Heart left ventricle (tissue), 16 donors: ENCODE data around the gene CENPP. TPM values are rescaled to one million over a fixed set of nuclear protein-coding genes. Genes with fewer than 3 reads are reported as not detected.

Source experiments
- ATAC-seq, 4 donors: fragments of 200-7000 bp; cut with Tn5 transposase; one replicate each; pipeline ENCODE4 v1.9.1; 2020 to 2022; ENCODE audit warnings: moderate library complexity in 4 of 4, mild to moderate bottlenecking in 3 of 4, moderate number of reproducible peaks in 1 of 4
- DNase-seq, 5 donors: peaks; one replicate each; pipeline ENCODE4 v3.0.0-alpha.2; 2020
- H3K27ac ChIP-seq, 12 donors: fragments of 200-600 bp; sonication (generic) in 4 of 12; one replicate each; pipeline versions ENCODE4 v1.5.0 to v1.8.0; 2016 to 2022; ENCODE audit warnings: mild to moderate bottlenecking in 2 of 12
- H3K27me3 ChIP-seq, 9 donors: fragments of 200-600 bp; sonication (generic) in 2 of 9; one replicate each; pipeline versions ENCODE4 v1.5.1 to v1.8.0; 2016 to 2022; ENCODE audit warnings: mild to moderate bottlenecking in 3 of 9
- H3K36me3 ChIP-seq, 9 donors: fragments of 200-600 bp; sonication (generic) in 2 of 9; one replicate each; pipeline versions ENCODE4 v1.5.0 to v1.8.0; 2018 to 2022; ENCODE audit warnings: mild to moderate bottlenecking in 2 of 9
- H3K4me1 ChIP-seq, 12 donors: fragments of 200-600 bp; sonication (generic) in 4 of 12; one replicate each; pipeline versions ENCODE4 v1.5.0 to v1.8.0; 2016 to 2022; ENCODE audit warnings: mild to moderate bottlenecking in 3 of 12
- H3K4me3 ChIP-seq, 12 donors: fragments of 200-600 bp; sonication (generic) in 4 of 12; one replicate each; pipeline versions ENCODE4 v1.5.0 to v1.8.0; 2017 to 2022; ENCODE audit warnings: mild to moderate bottlenecking in 9 of 12, moderate library complexity in 4 of 12
- H3K9me3 ChIP-seq, 12 donors: fragments of 200-600 bp; sonication (generic) in 4 of 12; one replicate each; pipeline versions ENCODE4 v1.5.0 to v1.8.0; 2016 to 2022; ENCODE audit warnings: mild to moderate bottlenecking in 1 of 12
- CTCF ChIP-seq, 12 donors: fragments of 200-600 bp; sonication (generic) in 4 of 12; IDR thresholded peaks; one replicate each; pipeline versions ENCODE4 v1.5.0 to v1.8.0; 2018 to 2022; ENCODE audit warnings: antibody characterized with exemption in 12 of 12, mild to moderate bottlenecking in 5 of 12
- POLR2A ChIP-seq, 2 donors: fragments of 450-650 bp; IDR thresholded peaks; one replicate each; pipeline ENCODE4 v1.6.1; 2017; ENCODE audit warnings: antibody characterized with exemption in 2 of 2, mild to moderate bottlenecking in 2 of 2, moderate library complexity in 2 of 2
- WGBS, 4 donors: extraction: QIAGEN DNeasy Blood & Tissue Kit in 2 of 4; methylation state at CpG; one replicate each; pipeline versions ENCODE4 v1.1.5 to v1.1.7; 2013 to 2018; 5-methylcytosine and 5-hydroxymethylcytosine counted together
- intact Hi-C, 10 donors: fragments of 100-400 bp; cut with DNase I; formaldehyde crosslinking; loops; one replicate each; pipeline versions ENCODE4 v1.11.1 to v1.14.2; 2022
- polyA plus RNA-seq, 2 donors: library from polyadenylated mRNA; stranded (reverse); fragments of 200-250 nt; gene quantifications; one replicate each; pipeline ENCODE4 v1.2.3, GENCODE V29; 2013
- total RNA-seq, 9 donors: library from RNA; depleted of rRNA in 2 of 9; stranded (reverse); fragments of >200 nt in 2 of 9; fragmentation: NEBNext Ultra II Directional in 3 of 9; extraction: Animal tissue kit (Norgen Biotek cat#: 25700) in 3 of 9; gene quantifications; one replicate each; pipeline versions ENCODE4 v1.1.0 to v1.2.4, GENCODE V29; 2016 to 2023
- donor health status: ischemic (EF 13 %, LVEDD 7.1; RV severe dilation, severe dysfunction).
- donor health status: healthy with polysubstance abuse.
- donor health status: DM: no; HTN: yes; CAD: no.
- donor health status: DM: no; HTN: no; CAD: no.
- donor health status: ischemic (EF 25% LVEDD 6.9; RV normal size, moderate dysfunction).
- donor health status: ischemic (EF 25% LVEDD 5.7; RV mildly dilated, moderate dysfunction).
- donor health status: healthy.
- donor health status: DM: yes; HTN: yes; CAD: no.
- donor health status: ischemic (EF 35%, LVEDD 5.7; RV mildly dilated, moderate dysfunction).
- donor health status: nonischemic (EF 11% LVEDD 7.7; RV severe dilation, severe dysfunction).
- donor health status: DM: yes; HTN: yes; CAD: no.
- donor health status: PGD.
- donor health status: ischemic (EF 29% LVEDD 5.4; RV normal size, mild dysfunction).
- donor health status: nonischemic (EF 23%, LVEDD 6.1; RV moderate dilation, normal function).

CENPP gene
- total and polyA plus RNA-seq, 11 donors = 1.1 to 5.8 (median 2.4) TPM

- H3K4me3 ChIP-seq = no peak overlapping the region
- DNase-seq = no peak
- peaks cover 0 to 30% (median 13%) of the 10 kb centered on the region in 12 donors for H3K4me1 ChIP-seq
- peaks cover 0 to 32% (median 18%) of the 10 kb centered on the region in 9 donors for H3K36me3 ChIP-seq
- H3K27me3 ChIP-seq = no peaks in the 10 kb centered on the region
- no peak for TF ChIP-seq POLR2A (IDR thresholded peaks at IDR 0.05)
- TF ChIP-seq CTCF (IDR thresholded peaks at IDR 0.05) = no peak
- ATAC-seq = no peak
- 89 to 92% (median 90%) methylated on average over 4 to 5 of the region's 5 CpGs for WGBS, 4 donors
- intact Hi-C loops = loop anchor here in 2 of 10 donors (10.0 kb wide), 2 partner anchors 54 to 336 kb away; partner anchors contain the start of genes CENPP (in 1 of the 2) and NOL8 (in 1 of the 2)
- no peaks in the 10 kb centered on the region for H3K9me3 ChIP-seq
- H3K27ac ChIP-seq = no peak overlapping the region
These were observed 335.4 kb downstream of the CENPP start for GRCh38 chr9:92661127-92661526.

- Histone ChIP-seq H3K27me3 (no peaks in the 10 kb centered on the region), H3K27ac (no peak overlapping the region), H3K4me3 (no peak overlapping the region), H3K36me3 (peaks cover 0 to 32% (median 18%) of the 10 kb centered on the region in 9 donors), H3K4me1 (peaks cover 0 to 36% (median 18%) of the 10 kb centered on the region in 12 donors), H3K9me3 (no peaks in the 10 kb centered on the region)
- DNase-seq (no peak), ATAC-seq (no peak)
- 84 to 95% (median 91%) methylated on average over 4 of the region's 4 CpGs for WGBS, 4 donors
- no peak for TF ChIP-seq CTCF (IDR thresholded peaks at IDR 0.05)
- intact Hi-C loops = loop anchor here in 2 of 10 donors (10.0 kb wide), 2 partner anchors 53 to 337 kb away; partner anchors contain the start of genes CENPP (in 1 of the 2) and NOL8 (in 1 of the 2)
These were observed 336.0 kb downstream of the CENPP start for GRCh38 chr9:92661743-92662142.

DNA sequence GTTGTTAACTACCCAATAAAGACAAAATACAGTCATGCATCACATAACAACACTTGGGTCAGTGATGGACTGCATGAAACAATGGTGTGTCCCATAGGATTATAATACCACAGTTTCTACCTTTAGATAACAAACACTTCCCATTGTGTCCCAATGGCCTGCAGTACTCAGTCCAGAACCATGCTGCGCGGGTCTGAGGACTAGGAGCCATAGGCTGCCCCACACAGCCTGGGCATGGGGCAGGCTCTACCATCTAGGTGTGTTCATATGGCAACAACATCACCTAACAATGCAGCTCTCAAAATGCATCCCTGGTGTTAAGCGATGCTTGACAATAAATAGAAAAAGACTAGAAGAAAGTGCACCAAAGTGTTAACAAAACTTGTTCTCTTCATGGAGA, 337.4 kb downstream of the CENPP start:
- DNase-seq = no peak
- H3K36me3 ChIP-seq = peaks cover 0 to 29% (median 8%) of the 10 kb centered on the region in 9 donors
- no peaks in the 10 kb centered on the region for H3K9me3 ChIP-seq
- no peak for ATAC-seq
- peaks cover 0 to 45% (median 18%) of the 10 kb centered on the region in 12 donors for H3K4me1 ChIP-seq
- TF ChIP-seq CTCF (IDR thresholded peaks at IDR 0.05) (no peak), POLR2A (IDR thresholded peaks at IDR 0.05) (no peak)
- H3K4me3 ChIP-seq = no peak overlapping the region
- 94 to 96% (median 95%) methylated on average over 3 of the region's 3 CpGs for WGBS, 4 donors
- no peak overlapping the region for H3K27ac ChIP-seq
- H3K27me3 ChIP-seq = no peaks in the 10 kb centered on the region
- intact Hi-C loops = loop anchor here in 2 of 10 donors (10.0 kb wide), 2 partner anchors 52 to 338 kb away; partner anchors contain the start of genes CENPP (in 1 of the 2) and NOL8 (in 1 of the 2)

DNA sequence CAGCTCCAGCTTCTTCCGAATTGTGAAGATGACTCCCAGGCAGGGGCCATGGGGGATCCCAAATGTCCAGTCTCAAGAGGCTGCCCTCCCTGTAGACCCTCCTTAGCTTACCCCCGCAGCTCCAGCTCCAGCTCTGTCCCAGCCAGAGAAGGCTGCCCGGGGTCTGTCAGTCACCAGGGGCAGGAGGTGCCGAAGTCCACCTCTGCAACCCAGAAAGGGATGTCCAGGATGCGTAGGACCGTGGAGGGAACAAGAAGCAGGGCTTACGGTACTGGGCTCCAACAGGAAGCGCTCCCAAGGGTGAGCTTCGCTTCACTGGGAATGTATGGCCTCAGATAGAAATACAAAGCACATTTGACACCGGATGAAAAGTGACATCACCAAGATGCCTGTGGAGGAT, 338.2 kb downstream of the CENPP start:
- H3K9me3 ChIP-seq = no peaks in the 10 kb centered on the region
- H3K4me1 ChIP-seq = peaks cover 0 to 53% (median 25%) of the 10 kb centered on the region in 12 donors
- no peaks in the 10 kb centered on the region for H3K27me3 ChIP-seq
- 84 to 88% (median 86%) methylated on average over 10 of the region's 10 CpGs for WGBS, 4 donors
- H3K27ac ChIP-seq = no peak overlapping the region
- TF ChIP-seq CTCF (IDR thresholded peaks at IDR 0.05) = no peak
- TF ChIP-seq POLR2A (IDR thresholded peaks at IDR 0.05) = no peak
- DNase-seq (no peak), ATAC-seq (no peak)
- intact Hi-C loops = loop anchor here in 2 of 10 donors (10.0 kb wide), 2 partner anchors 51 to 339 kb away; partner anchors contain the start of genes CENPP (in 1 of the 2) and NOL8 (in 1 of the 2)
- H3K4me3 ChIP-seq = no peak overlapping the region
- H3K36me3 ChIP-seq = peaks cover 0 to 29% (median 6%) of the 10 kb centered on the region in 9 donors
